Activated naive CD8-positive, alpha-beta T cell (primary cell): ENCODE results near the gene UBE2L5.

Source experiments
- H3K27ac Mint-ChIP-seq: one replicate; pipeline ENCODE4 v1.8.0; 2021; ENCODE audit warnings: mixed read lengths
- H3K27me3 Mint-ChIP-seq: one replicate; pipeline ENCODE4 v1.8.0; 2021; ENCODE audit warnings: mixed read lengths
- H3K36me3 Mint-ChIP-seq: one replicate; pipeline ENCODE4 v1.8.0; 2021; ENCODE audit warnings: mixed read lengths
- H3K4me1 Mint-ChIP-seq: one replicate; pipeline ENCODE4 v1.8.0; 2021; ENCODE audit warnings: low read depth, mixed read lengths
- H3K4me3 Mint-ChIP-seq: one replicate; pipeline ENCODE4 v1.8.0; 2021; ENCODE audit warnings: mild to moderate bottlenecking, mixed read lengths
- H3K9me3 Mint-ChIP-seq: one replicate; pipeline ENCODE4 v1.8.0; 2021; ENCODE audit warnings: low read depth, mixed read lengths

UBE2L5 gene

DNA sequence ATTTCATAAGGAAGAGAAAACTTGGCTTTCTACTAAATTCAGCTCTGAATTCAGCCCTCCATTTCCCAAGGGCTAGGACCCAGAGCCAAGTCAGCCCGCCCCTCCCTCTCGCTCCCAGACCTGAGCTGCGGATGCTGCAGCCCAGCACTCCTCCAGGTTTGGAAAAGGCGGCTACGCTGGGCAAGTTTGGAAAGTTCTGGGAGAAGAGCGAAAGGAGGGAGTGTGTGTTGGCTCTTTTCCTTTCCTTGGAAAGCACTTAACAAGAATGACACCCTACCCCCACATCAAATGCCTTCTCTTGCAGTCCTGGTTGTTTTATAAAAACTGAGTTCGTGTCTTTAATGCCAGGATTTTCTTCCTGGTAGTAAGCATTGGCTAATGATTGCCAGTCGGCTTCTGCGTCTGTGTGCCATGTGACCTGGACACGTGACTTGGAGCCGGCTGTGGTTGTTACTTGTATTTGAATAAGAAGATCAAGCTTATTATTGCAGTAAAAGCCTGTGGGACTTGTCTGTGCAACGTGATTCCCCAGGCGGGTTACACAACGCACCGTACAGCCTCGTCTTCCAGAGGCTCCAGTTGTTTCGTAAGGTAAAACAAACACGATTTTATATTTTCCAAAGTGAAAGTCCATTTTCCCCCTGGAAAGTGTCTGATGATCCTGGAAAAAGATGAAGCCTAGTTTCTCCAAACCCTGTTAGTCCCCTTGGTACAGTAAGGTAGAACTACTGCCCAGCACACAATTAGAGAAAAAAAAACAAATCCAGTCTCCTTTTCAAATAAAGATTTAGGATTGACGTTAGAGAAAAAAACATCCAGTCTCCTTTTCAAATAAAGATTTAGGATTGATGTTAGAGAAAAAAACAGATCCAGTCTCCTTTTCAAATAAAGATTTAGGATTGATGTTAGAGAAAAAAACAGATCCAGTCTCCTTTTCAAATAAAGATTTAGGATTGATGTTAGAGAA, 26.8 kb upstream of the UBE2L5 start:
- peak overlapping the region; percentile 87 for H3K4me3 Mint-ChIP-seq
- peaks cover 47% of the 10 kb centered on the region for H3K4me1 Mint-ChIP-seq
- H3K36me3 Mint-ChIP-seq = no peaks in the 10 kb centered on the region
- peak overlapping the region; percentile 88 for H3K27ac Mint-ChIP-seq
- H3K27me3 Mint-ChIP-seq = no peaks in the 10 kb centered on the region
- no peaks in the 10 kb centered on the region for H3K9me3 Mint-ChIP-seq

DNA sequence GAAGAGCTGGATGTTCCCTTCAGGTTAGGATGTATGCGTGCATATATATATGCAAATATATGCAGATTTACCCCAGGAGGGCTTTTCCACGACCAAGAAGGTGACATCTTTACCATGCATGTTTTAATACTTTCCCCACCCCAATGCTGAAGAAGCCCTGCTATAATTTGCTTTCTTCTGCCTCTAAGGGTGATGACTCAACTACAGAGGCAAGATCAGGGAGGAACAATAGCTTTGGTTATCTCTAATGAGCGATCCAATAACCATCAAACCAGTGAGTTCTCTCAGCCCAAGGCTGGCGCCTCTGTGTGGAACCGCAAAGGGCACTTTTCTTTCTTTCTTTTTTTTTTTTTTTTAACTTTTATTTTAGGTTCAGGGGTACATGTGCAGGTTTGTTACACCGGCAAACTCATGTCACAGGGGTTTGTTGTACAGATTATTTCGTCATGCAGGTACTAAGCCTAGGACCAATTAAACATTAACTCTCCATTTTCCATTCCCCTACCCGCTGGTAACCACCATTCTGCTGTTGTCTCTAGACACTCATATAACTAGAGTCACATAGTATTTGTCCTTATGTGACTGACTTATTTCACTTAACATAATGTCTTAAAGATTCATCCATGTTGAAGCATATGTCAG, 25.7 kb upstream of the UBE2L5 start:
- Mint-ChIP-seq H3K27ac (peak overlapping the region; percentile 76), H3K9me3 (no peaks in the 10 kb centered on the region), H3K4me1 (peaks cover 47% of the 10 kb centered on the region), H3K4me3 (peak overlapping the region; percentile 51), H3K27me3 (no peaks in the 10 kb centered on the region), H3K36me3 (no peaks in the 10 kb centered on the region)

DNA sequence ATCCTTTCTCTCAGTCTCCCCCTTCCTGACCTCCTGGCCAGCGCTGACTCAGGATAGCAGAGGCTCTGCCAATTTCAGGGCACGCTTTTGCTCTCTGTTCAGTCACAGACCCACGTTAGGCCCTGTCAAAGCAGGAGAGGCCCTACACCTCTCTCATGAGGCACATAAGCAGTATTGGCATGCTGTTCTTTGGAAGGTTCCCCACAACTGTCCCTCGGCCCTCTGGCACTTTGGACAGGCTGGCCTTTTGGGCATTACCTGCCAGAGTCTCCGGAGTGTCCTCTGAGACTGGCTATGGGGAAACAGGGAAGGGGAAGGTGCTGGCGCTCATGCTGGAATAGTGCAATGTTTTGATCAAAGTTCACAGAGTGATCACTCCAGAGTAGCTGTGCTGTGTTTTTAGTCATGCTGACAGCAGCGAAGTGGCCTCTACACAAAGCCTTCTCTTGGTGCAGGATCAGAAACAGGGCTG, 23.7 kb upstream of the UBE2L5 start:
- H3K27ac Mint-ChIP-seq = no peak overlapping the region
- H3K4me3 Mint-ChIP-seq = no peak overlapping the region
- no peaks in the 10 kb centered on the region for H3K27me3 Mint-ChIP-seq
- no peaks in the 10 kb centered on the region for H3K9me3 Mint-ChIP-seq
- H3K4me1 Mint-ChIP-seq = peaks cover 31% of the 10 kb centered on the region
- H3K36me3 Mint-ChIP-seq = no peaks in the 10 kb centered on the region

DNA sequence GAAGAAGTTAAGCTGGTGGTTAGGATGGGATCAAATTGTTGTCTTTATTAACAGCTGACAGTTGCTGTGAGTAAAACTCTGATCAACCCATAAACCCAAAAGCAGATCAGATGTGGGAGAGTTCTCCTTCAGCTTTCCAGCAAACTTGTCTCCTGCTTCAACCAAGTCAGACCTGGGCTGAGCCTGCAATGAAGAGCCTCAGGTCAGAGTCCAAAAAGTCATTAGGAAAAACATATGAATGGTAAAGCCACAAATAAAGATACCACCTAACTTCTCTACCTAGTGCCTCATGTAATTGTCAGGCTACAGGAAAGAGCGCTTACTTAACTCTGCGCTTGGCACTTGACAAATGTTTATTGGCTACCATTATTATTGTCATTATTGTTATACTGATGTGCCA, 21.9 kb upstream of the UBE2L5 start:
- no peaks in the 10 kb centered on the region for H3K9me3 Mint-ChIP-seq
- H3K36me3 Mint-ChIP-seq = no peaks in the 10 kb centered on the region
- no peak overlapping the region for H3K4me3 Mint-ChIP-seq
- H3K4me1 Mint-ChIP-seq = peaks cover 15% of the 10 kb centered on the region
- no peaks in the 10 kb centered on the region for H3K27me3 Mint-ChIP-seq
- no peak overlapping the region for H3K27ac Mint-ChIP-seq

DNA sequence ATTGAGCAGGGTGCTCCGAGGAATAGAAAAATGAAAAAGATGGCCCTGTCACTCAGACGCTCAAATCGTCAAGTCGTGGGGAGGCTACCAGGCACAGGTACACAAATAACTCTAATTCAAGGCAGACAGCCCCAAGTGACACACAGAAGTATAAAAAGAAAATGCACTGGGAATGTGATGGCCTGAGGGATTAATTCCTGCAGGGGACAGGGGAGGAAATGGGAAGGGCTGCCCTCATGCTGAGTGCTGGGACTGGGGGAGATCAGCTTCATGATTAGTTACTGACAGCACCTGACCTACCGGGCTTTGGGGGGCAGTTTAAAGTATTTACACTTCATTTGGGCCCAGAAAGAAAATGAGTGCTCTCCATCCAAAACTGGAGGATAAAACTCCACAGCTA, 20.9 kb upstream of the UBE2L5 start:
- Mint-ChIP-seq H3K9me3 (no peaks in the 10 kb centered on the region), H3K4me3 (no peak overlapping the region), H3K27ac (no peak overlapping the region), H3K36me3 (no peaks in the 10 kb centered on the region), H3K4me1 (peaks cover 7% of the 10 kb centered on the region), H3K27me3 (no peaks in the 10 kb centered on the region)

DNA sequence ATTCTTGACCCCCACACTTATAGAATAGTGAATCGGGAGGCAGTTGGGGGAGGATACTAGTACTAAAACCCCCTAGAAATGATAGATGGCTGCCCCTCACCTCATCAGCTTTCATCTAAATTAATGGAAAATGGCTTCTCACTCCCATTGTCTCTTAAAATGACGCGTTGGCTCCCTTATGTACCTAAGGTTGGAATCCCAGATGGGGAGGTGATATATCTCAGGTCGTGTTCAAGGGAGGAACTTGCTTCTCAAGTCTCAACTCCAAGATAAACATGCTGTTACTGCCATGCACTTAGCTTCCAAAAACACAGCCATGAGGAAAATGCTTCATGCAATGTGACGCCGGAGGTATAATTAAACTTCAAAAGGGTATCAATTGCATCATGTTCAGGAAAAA, 18.8 kb upstream of the UBE2L5 start:
- Mint-ChIP-seq H3K36me3 (no peaks in the 10 kb centered on the region), H3K4me1 (peaks cover 12% of the 10 kb centered on the region), H3K27me3 (no peaks in the 10 kb centered on the region), H3K27ac (no peak overlapping the region), H3K9me3 (no peaks in the 10 kb centered on the region), H3K4me3 (no peak overlapping the region)

DNA sequence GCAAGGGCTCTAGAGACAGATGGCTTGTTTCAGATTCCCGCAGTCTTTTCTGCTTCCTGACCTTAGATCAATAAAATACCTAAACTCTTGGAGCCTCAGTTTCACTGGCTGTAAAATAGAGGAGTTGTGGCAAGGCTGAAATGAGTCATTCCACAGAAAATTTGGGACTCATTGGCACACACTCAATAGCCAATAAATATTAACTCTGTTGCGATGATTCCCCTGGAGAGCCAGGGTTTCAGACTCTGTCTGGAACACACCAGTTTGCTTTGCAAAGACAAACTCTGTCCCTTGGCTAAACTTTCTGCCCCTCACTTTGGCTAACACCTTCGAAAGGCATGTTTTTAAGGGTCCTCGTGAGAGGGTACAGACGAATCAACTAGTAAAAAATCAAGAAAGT, 18.1 kb upstream of the UBE2L5 start:
- H3K4me3 Mint-ChIP-seq = no peak overlapping the region

DNA sequence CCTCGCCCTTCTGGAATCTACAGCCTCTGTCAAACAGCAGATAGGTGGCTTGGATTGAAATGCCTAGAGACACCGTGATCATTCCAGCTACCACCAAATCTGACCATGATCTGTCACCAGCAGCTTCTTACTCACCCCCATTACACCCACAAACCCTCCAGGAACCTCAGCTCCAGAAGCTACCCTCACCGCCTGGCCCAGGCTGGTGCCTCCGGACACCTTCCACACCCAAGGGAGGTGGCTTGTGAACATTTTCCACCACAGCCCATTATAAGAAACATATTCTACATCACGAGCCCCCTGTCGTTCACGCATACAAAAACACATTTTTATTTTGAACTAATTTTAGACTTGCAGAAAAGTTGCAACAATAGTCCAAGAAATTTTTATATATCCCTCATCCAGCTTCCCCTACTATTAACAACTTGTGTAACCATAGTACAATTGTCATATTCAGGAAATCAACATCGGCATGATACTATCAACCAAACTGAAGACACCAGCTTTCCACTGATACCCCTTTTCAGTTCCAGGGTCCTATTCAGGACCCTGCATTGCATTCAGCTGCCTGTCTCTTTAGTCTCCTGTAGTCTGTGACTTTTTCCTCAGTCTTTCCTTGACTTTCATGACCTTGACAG, 15.4 kb upstream of the UBE2L5 start:
- Mint-ChIP-seq H3K4me1 (peaks cover 28% of the 10 kb centered on the region), H3K4me3 (no peak overlapping the region), H3K9me3 (no peaks in the 10 kb centered on the region), H3K27me3 (no peaks in the 10 kb centered on the region), H3K36me3 (no peaks in the 10 kb centered on the region), H3K27ac (no peak overlapping the region)

More for the DNA sequence above, 18.1 kb upstream of the UBE2L5 start:
- no peak overlapping the region for H3K27ac Mint-ChIP-seq
- no peaks in the 10 kb centered on the region for H3K27me3 Mint-ChIP-seq
- no peaks in the 10 kb centered on the region for H3K9me3 Mint-ChIP-seq
- H3K36me3 Mint-ChIP-seq = no peaks in the 10 kb centered on the region
- peaks cover 16% of the 10 kb centered on the region for H3K4me1 Mint-ChIP-seq

DNA sequence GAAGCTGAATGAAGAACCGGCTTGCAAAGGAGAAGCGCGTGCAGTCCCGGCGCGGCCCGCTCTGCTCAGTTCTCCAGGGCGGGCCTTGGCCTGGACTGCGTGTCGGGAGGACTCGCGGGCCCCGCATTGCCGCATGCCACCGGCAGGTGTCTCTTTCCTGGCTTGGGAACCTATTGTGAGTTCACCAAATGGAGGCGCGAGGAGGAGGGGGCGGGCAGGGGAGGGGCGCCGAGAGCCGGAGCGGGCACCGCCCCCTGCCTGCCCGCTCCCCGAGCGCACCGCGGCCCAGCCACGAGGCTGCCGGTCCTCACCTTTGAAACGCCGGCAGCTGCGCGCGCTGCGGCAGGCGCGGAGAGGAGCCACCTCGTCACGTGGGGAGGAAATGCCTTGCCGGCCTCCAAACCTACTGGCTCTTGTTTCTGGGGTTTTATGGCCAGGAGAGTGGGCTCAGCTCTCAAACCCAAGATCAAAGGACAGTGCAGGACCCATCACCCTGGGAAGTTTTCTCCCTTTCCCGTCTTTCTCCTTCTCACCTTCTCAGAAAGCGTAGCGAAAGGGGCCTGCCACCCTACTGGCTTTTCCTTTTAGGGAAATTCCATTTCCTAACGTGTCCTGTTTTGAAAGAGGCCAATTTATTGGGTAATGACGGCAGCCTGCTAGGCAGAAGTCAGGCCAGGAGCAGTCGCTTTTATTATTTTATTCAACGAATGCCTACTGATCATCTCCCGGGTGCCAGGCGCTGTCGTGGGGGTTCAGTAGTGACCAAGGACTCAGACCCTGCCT, 13.8 kb upstream of the UBE2L5 start:
- Mint-ChIP-seq H3K4me3 (peak overlapping the region; percentile 44), H3K27ac (peak overlapping the region; percentile 34), H3K36me3 (no peaks in the 10 kb centered on the region), H3K4me1 (peaks cover 31% of the 10 kb centered on the region), H3K27me3 (no peaks in the 10 kb centered on the region), H3K9me3 (no peaks in the 10 kb centered on the region)

DNA sequence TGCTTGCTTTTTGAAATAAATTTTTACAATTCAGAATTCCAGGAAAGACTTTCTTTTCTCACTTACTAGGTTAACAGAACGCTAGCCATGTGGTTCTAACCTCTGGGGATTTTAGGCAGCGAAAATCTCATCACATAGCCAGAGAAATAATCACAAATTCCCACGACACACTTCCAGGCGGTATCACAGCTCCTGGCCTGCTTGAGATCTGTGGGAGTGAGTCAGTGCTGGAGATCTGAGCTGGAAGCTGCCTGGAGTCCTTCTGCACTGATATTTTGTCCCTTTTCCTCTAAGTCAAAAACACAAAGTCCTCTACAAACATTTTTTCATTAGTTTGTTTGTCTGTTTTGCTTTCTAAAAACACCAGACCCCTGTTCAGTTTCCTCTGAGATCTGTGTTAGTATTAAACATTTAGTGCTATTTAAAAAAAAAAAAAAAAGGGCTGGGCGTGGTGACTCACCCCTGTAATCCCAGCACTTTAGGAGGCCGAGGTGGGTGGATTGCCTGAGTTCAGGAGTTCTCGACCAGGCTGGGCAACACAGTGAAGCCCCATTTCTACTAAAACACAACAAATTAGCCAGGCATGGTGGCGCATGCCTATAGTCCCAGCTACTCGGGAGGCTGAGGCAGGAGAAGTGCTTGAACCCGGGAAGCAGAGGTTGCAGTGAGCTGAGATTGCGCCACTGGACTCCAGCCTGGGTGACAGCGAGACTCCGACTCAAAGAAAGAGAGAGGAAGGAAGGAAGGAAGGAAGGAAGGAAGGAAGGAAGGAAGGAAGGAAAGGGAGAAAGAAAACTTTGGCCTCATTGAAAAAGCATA, 12.2 kb upstream of the UBE2L5 start:
- Mint-ChIP-seq H3K4me3 (no peak overlapping the region), H3K27ac (no peak overlapping the region)

DNA sequence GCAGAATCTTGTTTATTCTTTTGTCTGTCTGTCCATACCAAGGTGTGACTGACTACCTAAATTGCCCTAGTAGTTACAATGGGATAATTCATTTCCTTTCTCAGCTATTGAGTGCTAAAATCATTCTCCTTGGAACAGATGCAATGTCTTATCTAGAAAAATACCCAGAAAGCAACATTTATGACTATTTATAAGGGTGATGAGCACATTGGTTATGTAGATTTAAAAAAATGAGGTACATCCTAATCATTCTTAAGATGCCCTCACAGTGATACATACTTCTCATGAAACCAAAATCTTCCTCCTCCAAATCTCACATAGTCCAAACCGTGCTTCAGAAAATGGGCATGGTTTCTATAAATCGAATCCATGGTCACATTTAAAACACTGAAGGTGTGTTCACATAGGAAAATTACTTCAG, 11.6 kb upstream of the UBE2L5 start:
- no peaks in the 10 kb centered on the region for H3K27me3 Mint-ChIP-seq
- no peak overlapping the region for H3K4me3 Mint-ChIP-seq
- H3K9me3 Mint-ChIP-seq = no peaks in the 10 kb centered on the region
- H3K4me1 Mint-ChIP-seq = peaks cover 33% of the 10 kb centered on the region
- H3K36me3 Mint-ChIP-seq = no peaks in the 10 kb centered on the region
- no peak overlapping the region for H3K27ac Mint-ChIP-seq

More for the DNA sequence above, 12.2 kb upstream of the UBE2L5 start:
- no peaks in the 10 kb centered on the region for H3K27me3 Mint-ChIP-seq
- H3K9me3 Mint-ChIP-seq = no peaks in the 10 kb centered on the region
- peaks cover 32% of the 10 kb centered on the region for H3K4me1 Mint-ChIP-seq
- H3K36me3 Mint-ChIP-seq = no peaks in the 10 kb centered on the region

DNA sequence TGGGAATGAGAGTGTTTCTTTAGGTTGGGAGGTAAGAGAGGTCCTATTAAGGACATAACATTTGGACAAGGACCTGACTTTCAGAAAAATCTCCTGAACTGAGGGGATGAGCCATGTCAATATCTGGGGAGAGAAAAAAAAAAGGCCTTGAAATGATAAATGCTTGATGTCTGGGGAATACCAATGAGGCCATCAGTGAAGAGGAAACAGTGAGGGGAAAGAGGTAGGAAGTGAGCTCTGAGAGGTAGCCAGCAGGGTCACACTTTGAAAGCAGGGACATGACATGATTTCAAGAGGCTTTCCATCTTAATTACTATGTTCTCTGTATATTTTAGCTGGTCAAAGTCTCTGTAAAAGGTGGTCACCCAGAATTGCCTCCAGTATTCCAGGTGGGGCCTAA, 9.9 kb upstream of the UBE2L5 start:
- peaks cover 29% of the 10 kb centered on the region for H3K4me1 Mint-ChIP-seq

DNA sequence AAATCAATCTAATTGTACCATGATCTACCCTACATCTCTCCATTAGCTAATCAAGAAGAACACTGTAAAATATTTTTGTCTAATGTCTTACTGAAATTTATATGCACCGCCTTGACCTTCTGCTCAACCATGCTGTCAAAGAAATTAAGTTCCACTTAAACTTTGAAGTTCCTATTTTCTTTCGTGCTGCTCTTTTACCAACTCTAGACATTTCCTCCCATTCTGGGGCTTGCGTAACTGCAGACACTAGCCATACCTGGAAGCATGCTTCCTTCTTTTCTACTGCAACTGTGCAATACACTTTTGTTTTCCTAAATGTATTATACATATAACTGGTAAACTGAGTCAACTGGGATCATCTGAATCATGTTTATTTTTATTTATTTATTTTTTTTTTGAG, 8.5 kb upstream of the UBE2L5 start:
- Mint-ChIP-seq H3K4me1 (peaks cover 20% of the 10 kb centered on the region), H3K27ac (no peak overlapping the region), H3K27me3 (no peaks in the 10 kb centered on the region), H3K4me3 (no peak overlapping the region), H3K36me3 (no peaks in the 10 kb centered on the region), H3K9me3 (no peaks in the 10 kb centered on the region)

More for the DNA sequence above, 9.9 kb upstream of the UBE2L5 start:
- Mint-ChIP-seq H3K9me3 (no peaks in the 10 kb centered on the region), H3K27ac (no peak overlapping the region), H3K36me3 (no peaks in the 10 kb centered on the region), H3K27me3 (no peaks in the 10 kb centered on the region), H3K4me3 (no peak overlapping the region)
